ENCODE measurements around the gene CMSS1.

DNA sequence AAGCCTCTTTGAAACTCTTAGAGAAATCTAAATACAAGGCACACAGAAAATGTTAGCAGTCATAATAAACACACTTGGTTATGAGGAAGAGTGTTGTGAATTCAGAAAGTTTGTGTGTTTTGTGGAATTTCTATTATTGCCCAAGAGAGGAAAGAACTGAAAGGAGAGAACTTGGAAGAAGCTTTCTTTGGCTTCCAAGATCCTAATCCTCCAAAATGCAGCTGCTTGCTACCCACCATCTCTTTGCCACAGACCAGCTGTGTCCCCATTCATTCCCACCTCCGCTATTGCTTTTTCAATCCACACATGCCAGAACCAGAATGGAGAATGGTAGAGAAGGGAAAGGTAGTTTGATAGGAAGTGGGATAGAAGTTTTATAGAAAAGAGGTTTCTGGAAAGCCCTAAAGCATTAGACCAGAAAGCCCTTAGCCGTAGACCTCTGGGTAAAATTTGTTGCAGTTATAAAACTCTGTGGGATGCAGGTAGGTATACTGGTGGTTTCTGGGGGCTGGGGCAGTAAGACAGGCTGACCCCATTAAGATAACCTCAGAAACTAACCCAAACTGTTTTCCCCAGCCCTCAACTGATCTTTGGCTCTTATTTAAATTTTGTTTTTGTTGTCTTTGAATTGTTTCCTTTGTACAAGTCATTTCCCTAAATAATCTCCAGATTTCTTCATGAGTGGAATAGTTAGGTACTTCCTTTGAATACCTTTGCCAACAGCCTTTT is 188.2 kb downstream of the CMSS1 start:
- TF ChIP-seq, protein P1, sequence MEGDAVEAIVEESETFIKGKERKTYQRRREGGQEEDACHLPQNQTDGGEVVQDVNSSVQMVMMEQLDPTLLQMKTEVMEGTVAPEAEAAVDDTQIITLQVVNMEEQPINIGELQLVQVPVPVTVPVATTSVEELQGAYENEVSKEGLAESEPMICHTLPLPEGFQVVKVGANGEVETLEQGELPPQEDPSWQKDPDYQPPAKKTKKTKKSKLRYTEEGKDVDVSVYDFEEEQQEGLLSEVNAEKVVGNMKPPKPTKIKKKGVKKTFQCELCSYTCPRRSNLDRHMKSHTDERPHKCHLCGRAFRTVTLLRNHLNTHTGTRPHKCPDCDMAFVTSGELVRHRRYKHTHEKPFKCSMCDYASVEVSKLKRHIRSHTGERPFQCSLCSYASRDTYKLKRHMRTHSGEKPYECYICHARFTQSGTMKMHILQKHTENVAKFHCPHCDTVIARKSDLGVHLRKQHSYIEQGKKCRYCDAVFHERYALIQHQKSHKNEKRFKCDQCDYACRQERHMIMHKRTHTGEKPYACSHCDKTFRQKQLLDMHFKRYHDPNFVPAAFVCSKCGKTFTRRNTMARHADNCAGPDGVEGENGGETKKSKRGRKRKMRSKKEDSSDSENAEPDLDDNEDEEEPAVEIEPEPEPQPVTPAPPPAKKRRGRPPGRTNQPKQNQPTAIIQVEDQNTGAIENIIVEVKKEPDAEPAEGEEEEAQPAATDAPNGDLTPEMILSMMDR (IDR thresholded peaks at IDR 0.05; ENCODE audit: low read length): no peak
- TF ChIP-seq EZH2 (IDR thresholded peaks at IDR 0.05; ENCODE audit: borderline replicate concordance, low read length): no peak

Measured in OCI-LY1 (cell line).